NCI-H2107 treated with DMSO at 0.1 percent for 48 hours (cell line): ENCODE results near the gene IFI30.

ENCODE experiments used
- DNase-seq: peaks from one replicate; lab custom pipeline; 2025; ENCODE audit not compliant: unreplicated experiment; lab: John Stamatoyannopoulos, UW

Gene IFI30

DNA sequence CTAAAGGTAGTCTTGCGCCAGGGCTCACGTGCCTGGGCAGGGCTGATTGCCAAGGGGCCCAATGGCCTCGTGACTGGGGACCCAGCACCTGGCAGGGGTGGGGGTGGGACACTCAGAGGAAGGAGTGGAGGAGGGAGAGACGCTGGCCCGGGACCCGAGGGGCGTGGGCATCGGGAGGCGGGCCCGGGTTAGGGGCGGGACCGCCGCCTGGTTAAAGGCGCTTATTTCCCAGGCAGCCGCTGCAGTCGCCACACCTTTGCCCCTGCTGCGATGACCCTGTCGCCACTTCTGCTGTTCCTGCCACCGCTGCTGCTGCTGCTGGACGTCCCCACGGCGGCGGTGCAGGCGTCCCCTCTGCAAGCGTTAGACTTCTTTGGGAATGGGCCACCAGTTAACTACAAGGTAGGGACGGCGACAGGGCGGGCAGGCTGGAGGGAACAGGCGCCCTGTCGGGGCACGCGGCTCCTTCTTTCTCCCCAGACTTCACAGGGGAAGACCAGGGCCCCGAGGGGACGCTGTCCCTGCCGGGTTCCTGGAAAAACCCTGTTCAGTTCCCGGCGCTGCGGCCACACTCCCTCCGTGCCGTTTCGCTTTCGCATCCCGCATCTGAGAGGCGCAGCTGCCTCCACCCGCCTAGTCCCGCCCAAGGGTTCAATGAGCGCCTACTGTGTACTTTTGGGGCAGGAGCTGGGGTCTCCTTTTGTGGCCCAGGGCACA lies at the start of gene IFI30:
Gene IFI30 (plus strand): TSS at position 242 of the 717 bp plus-strand sequence. CDS start 29 bp downstream, at position 271.
- DNase-seq: peak; percentile 53

- DNase-seq: no peak
Observed at GRCh38 chr19:18123819-18124218, 49.8 kb upstream of the IFI30 start.

DNA sequence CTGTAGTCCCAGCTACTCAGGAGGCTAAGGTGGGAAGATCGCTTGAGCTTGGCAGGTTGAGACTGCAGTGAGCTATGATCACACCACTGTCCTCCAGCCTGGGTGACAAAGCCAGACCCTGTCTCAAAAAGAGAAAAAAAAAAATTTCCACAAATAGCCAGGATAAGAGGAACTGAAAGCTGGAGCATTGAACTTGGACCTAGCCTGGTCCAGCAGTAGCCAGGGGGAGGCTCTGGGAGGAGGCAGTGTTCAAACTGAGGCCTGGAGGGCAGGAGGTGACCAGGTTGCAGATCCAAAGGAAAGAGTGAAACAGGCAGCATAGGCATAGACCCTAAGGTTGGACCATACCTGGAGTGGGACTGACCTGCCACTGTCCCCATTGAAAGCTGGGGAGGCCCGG lies 47.5 kb upstream of the IFI30 start:
- DNase-seq: no peak

- no peak for DNase-seq
Observed at GRCh38 chr19:18128044-18128443, 45.6 kb upstream of the IFI30 start.

GRCh38 chr19:18128805-18129204 lies 44.8 kb upstream of the IFI30 start:
- no peak for DNase-seq

DNA sequence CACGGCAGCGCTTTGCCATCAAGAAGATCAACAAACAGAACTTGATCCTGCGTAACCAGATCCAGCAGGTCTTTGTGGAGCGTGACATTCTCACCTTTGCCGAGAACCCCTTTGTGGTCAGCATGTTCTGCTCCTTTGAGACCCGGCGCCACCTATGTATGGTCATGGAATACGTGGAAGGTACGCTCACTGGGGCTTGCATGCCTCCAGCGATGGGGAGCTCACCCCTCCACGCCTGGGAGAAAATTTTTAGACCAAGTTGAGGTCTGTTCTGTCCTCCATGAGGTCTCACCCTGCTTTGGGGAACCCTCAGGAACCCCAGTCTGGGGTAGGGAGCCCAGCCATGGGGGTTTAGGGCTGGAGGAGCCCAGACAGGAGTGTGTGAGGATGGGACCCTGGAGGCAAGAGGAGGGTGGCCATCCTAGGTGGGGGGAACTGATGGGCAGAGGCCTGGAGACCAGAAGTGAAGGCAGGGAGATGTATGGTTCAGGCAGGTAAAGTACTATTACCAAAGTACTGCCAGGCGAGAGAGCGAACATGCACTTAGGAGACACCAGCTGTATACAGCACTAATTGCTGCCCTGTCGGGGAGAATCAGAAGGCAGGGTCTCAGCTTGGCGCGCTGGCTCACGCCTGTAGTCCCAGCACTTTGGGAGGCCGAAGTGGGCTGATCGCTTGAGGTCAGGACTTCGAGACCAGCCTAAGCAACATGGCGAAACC lies 42.9 kb upstream of the IFI30 start:
- DNase-seq: no peak

GRCh38 chr19:18131841-18132596 lies 41.6 kb upstream of the IFI30 start:
- no peak for DNase-seq

DNA sequence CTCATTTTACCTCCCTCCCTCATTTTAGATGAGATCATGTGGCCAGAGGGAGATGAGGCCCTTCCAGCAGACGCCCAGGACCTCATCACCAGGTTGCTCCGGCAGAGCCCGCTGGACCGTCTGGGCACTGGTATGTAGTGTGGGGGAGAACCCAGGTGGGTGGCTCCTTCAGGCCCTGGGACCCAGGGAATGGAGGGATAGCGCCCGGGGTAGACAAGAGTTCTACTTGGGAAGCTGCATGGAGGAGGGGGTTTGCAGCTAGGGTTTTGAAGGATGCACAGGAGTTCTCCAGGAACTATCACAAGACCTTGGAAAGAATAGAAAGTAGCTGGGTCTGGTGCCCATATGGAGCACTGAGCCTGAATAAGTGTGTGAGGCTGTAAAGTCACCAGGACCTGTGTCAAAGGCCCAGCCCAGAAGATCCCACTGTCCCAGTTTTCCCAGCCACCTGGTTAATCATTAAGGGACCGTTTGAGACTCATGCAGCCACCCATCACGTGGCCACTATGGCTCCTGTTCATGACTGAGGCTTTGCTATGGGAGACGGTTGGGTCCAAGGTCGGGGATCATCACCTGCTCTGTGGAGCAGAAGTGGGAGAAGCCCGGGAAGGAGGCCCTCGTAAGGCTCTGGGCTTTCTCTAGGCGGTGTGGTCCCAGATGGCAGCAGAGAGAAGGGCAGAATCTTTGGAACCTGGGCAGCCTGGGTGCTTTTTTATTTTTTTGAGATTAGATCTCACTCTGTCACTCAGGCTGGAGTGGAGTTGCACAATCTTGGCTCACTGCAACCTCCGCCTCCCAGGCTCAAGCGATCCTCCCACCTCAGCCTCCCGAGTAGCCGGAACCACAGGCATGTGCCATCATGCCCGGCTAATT lies 37.7 kb upstream of the IFI30 start:
- no peak for DNase-seq

- no peak for DNase-seq
Observed at GRCh38 chr19:18137242-18137641, 36.4 kb upstream of the IFI30 start.

DNA sequence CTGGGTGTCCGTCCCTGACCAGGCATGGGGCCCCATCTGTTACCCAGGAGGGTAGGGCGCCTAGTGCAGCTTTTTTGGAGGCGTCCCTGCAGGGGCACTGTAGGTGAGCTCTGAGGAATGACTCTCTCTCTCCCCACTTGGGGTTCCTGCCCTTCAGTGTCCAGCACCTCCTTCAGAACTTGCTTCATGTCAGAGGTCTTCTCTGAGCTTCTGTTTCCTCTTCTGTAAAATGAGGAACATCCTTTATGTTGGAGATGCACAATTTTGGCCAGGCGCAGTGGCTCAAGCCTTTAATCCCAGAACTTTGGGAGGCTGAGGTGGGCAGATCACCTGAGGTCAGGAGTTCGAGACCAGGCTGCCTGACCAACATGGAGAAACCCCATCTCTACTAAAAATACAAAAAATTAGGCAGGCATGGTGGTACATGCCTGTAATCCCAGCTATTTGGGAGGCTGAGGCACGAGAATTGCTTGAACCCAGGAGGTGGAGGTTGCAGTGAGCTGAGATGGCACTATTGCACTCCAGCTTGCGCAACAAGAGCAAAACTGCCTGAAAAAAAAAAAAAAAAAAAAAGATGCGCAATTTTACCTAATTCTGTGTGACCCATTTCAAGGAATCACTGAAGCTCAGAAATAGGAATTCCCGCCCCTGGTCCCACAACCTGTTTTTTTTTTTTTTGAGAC lies 35.8 kb upstream of the IFI30 start:
- DNase-seq: no peak

- DNase-seq: no peak
Observed at GRCh38 chr19:18140473-18140872, 33.1 kb upstream of the IFI30 start.

- DNase-seq: no peak
Observed at GRCh38 chr19:18141031-18141430, 32.6 kb upstream of the IFI30 start.

DNA sequence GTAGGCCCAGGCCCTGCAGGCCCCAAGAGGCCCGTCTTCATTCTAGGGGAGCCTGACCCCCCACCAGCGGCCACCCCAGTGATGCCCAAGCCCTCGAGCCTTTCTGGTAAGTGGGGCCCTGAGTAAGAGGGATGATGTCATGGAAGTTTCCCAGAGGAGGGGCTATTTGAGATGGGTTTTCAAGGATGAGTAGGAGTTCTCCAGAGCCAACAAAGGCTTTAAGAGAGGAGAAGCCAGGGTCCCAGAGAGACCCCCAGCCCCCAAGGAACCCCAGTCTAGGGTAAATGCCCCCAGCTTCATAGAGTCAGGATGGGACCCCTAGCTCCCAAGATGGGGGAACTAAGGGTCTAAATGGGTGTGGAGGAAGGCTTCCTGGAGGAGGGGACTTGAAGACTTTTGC lies 29.7 kb upstream of the IFI30 start:
- no peak for DNase-seq

- DNase-seq: no peak
Observed at GRCh38 chr19:18144361-18144760, 29.3 kb upstream of the IFI30 start.

DNA sequence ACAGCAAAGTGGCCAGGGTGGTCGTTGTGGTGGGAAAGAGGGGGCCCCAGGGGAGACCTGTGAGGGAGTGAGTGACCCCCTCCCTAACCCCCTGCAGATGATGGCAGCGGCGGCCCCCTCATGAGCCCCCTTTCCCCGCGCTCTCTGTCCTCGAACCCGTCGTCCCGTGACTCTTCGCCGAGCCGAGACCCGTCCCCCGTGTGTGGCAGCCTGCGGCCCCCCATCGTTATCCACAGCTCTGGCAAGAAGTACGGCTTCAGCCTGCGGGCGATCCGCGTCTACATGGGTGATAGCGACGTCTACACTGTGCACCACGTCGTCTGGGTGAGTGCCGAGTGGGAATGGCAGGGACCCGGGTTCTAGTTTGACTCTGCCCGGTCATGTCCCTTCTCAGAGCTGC lies 28.7 kb upstream of the IFI30 start:
- DNase-seq: no peak

DNA sequence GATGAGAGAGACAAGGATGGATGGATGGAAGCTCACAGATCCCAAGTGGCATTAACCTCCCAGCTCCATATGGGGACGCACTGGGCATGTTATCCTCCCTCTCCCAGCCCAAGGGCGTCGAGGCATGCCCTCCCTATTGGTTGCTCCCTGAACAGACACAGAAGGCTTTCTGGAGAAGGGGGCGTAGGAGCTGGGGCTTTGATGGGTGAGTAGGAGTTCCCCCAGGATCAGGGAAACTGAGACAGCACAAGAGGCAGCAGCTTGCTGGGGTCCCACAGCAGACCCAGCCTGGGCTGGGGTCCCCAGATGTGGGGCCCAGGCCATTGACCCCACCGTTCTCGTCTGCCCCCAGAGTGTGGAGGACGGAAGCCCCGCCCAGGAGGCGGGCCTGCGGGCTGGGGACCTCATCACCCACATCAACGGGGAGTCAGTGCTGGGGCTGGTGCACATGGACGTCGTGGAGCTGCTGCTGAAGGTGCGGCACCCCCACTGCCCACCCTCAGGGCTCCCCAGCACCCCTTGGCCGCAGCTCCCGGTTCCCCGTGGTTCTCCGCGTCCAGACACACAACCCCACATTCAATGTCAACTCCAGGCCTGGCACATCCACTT lies 28.1 kb upstream of the IFI30 start:
- no peak for DNase-seq

DNA sequence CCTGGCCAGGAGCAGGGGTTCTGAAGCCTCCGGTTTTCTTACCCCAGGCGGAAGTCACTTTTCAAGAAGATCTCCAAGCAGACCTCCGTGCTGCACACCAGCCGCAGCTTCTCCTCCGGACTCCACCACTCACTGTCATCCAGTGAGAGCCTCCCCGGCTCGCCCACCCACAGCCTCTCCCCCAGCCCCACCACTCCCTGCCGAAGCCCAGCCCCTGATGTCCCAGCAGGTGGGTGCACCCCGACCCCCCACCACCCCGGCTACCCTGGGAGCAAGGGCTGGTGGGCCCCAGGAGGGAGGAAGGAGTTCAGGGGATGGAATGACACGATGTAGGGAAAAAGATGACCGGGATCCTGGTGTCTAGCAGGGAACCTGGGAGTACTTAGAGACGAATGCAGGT lies 26.2 kb upstream of the IFI30 start:
- DNase-seq: no peak

DNA sequence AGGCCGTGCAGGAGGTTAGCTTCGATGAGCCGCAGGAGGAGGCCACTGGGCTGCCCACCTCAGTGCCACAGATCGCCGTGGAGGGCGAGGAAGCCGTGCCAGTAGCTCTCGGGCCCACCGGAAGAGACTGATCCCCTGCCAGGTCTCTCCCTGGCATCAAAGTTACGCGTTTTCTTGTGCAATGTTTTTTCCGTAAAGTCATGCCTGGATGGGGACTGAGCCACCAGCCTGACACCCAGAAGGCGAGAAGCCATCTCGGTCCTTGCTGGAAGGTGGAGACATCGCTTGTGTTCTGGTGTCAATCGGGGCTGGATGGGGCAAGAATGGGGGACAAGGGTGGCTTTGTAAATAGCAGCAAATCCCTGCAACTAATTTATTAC lies 24.0 kb upstream of the IFI30 start:
- no peak for DNase-seq

GRCh38 chr19:18150776-18151624 lies 22.6 kb upstream of the IFI30 start:
- DNase-seq: no peak
